Activated T-cell treated with anti-CD3 and anti-CD28 coated beads, Interleukin-2, amount 50 U/mL, for 72 hours (primary cell): ENCODE results near the gene PROCA1. TPM values are rescaled to one million over a fixed set of nuclear protein-coding genes. Genes with fewer than 3 reads are reported as not detected.

Experiments
- ATAC-seq, 2 donors: fragments of 150-1000 bp; cut with Tn5 transposase; replicated peaks in 1 of 2; 2 replicates each; pipeline ENCODE4 v1.10.0; 2021; ENCODE audit warnings: moderate library complexity in 2 of 2, mild to moderate bottlenecking in 1 of 2
- DNase-seq, 2 donors: peaks; one replicate each; pipeline ENCODE4 v3.0.0; 2021 to 2022; ENCODE audit warnings: mixed read lengths in 1 of 2
- H3K27ac Mint-ChIP-seq: one replicate; pipeline ENCODE4 v1.8.0; 2022; ENCODE audit warnings: mild to moderate bottlenecking, moderate library complexity, mixed read lengths
- H3K27me3 Mint-ChIP-seq: one replicate; pipeline ENCODE4 v1.8.0; 2022; ENCODE audit warnings: low read depth, mixed read lengths
- H3K36me3 Mint-ChIP-seq, 2 donors: one replicate each; pipeline ENCODE4 v1.8.0; 2022; ENCODE audit warnings: mixed read lengths in 2 of 2, mild to moderate bottlenecking in 1 of 2; ENCODE audit not compliant: insufficient read depth in 2 of 2
- H3K4me1 Mint-ChIP-seq: one replicate; pipeline ENCODE4 v1.8.0; 2022; ENCODE audit warnings: low read depth, mixed read lengths
- H3K4me3 Mint-ChIP-seq, 2 donors: one replicate each; pipeline ENCODE4 v1.8.0; 2022; ENCODE audit warnings: mild to moderate bottlenecking in 2 of 2, mixed read lengths in 2 of 2, moderate library complexity in 2 of 2
- H3K9me3 Mint-ChIP-seq, 2 donors: one replicate each; pipeline ENCODE4 v1.8.0; 2022; ENCODE audit warnings: mixed read lengths in 2 of 2
- total RNA-seq, 2 donors: library from RNA; stranded (reverse); gene quantifications; one replicate each; pipeline ENCODE4 v1.2.3, GENCODE V29; 2022

PROCA1 gene
- total RNA-seq, result 1 to 10 TPM; 8.0 to 9.6 TPM

- ATAC-seq, result peak; percentile 34 to 38
- peaks cover 2% of the 10 kb centered on the region in 2 donors for H3K36me3 Mint-ChIP-seq
Measured at GRCh38 chr17:28711723-28712031, at the start of gene PROCA1. Gene PROCA1 (minus strand): TSS chr17:28711888. CDS start chr17:28711660, 228 bp downstream.

GRCh38 chr17:28760601-28761562 lies 49.2 kb upstream of the PROCA1 start:
- ATAC-seq, result no peak
- Mint-ChIP-seq H3K36me3 (peaks cover 2 to 7% of the 10 kb centered on the region in 2 donors), H3K27ac (peak overlapping the region; percentile 67), H3K9me3 (no peaks in the 10 kb centered on the region), H3K4me1 (peaks cover 21% of the 10 kb centered on the region), H3K27me3 (no peaks in the 10 kb centered on the region), H3K4me3 (no peak overlapping the region)
- no peak for DNase-seq

More at GRCh38 chr17:28711723-28712031, at the start of gene PROCA1:
- DNase-seq, result peak in 1 of 2 donors; percentile 44
- H3K9me3 Mint-ChIP-seq, result no peaks in the 10 kb centered on the region
- H3K27ac Mint-ChIP-seq, result peak within 1 kb of the TSS; percentile 91
- H3K4me3 Mint-ChIP-seq, result peak within 1 kb of the TSS; percentile 94 to 96
- peaks cover 23% of the 10 kb centered on the region for H3K4me1 Mint-ChIP-seq
- H3K27me3 Mint-ChIP-seq, result no peaks in the 10 kb centered on the region

GRCh38 chr17:28759256-28759865 lies 47.7 kb upstream of the PROCA1 start:
- no peak for ATAC-seq
- Mint-ChIP-seq H3K4me3 (no peak overlapping the region), H3K36me3 (peaks cover 2 to 5% of the 10 kb centered on the region in 2 donors), H3K27ac (no peak overlapping the region), H3K27me3 (no peaks in the 10 kb centered on the region), H3K4me1 (peaks cover 21% of the 10 kb centered on the region), H3K9me3 (no peaks in the 10 kb centered on the region)
- DNase-seq, result no peak

- Mint-ChIP-seq H3K4me3 (no peak overlapping the region), H3K9me3 (no peaks in the 10 kb centered on the region), H3K27ac (no peak overlapping the region), H3K27me3 (no peaks in the 10 kb centered on the region), H3K4me1 (peaks cover 16% of the 10 kb centered on the region), H3K36me3 (peaks cover 0 to 2% of the 10 kb centered on the region in 2 donors)
- ATAC-seq (no peak), DNase-seq (no peak)
Measured at GRCh38 chr17:28758411-28759121, 46.9 kb upstream of the PROCA1 start.

GRCh38 chr17:28756049-28756804 lies 44.5 kb upstream of the PROCA1 start:
- Mint-ChIP-seq H3K27me3 (no peaks in the 10 kb centered on the region), H3K4me3 (no peak overlapping the region), H3K4me1 (peaks cover under 1% of the 10 kb centered on the region), H3K27ac (peak overlapping the region; percentile 68), H3K9me3 (no peaks in the 10 kb centered on the region), H3K36me3 (peaks cover 0 to 4% of the 10 kb centered on the region in 2 donors)
- ATAC-seq (no peak), DNase-seq (no peak)

GRCh38 chr17:28755486-28755885 lies 43.8 kb upstream of the PROCA1 start:
- DNase-seq (no peak), ATAC-seq (no peak)
- peak overlapping the region; percentile 27 for H3K27ac Mint-ChIP-seq
- H3K4me1 Mint-ChIP-seq, result peaks cover 7% of the 10 kb centered on the region
- H3K27me3 Mint-ChIP-seq, result no peaks in the 10 kb centered on the region
- peaks cover 0 to 4% of the 10 kb centered on the region in 2 donors for H3K36me3 Mint-ChIP-seq
- no peak overlapping the region for H3K4me3 Mint-ChIP-seq
- H3K9me3 Mint-ChIP-seq, result no peaks in the 10 kb centered on the region

GRCh38 chr17:28751600-28752366 lies 40.1 kb upstream of the PROCA1 start:
- no peak for DNase-seq
- H3K27me3 Mint-ChIP-seq, result no peaks in the 10 kb centered on the region
- H3K4me1 Mint-ChIP-seq, result peaks cover 38% of the 10 kb centered on the region
- no peak overlapping the region for H3K4me3 Mint-ChIP-seq
- H3K9me3 Mint-ChIP-seq, result no peaks in the 10 kb centered on the region
- peaks cover 0 to 7% of the 10 kb centered on the region in 2 donors for H3K36me3 Mint-ChIP-seq
- ATAC-seq, result no peak
- peak overlapping the region; percentile 40 for H3K27ac Mint-ChIP-seq

GRCh38 chr17:28750178-28751047 lies 38.7 kb upstream of the PROCA1 start:
- peaks cover 0 to 8% of the 10 kb centered on the region in 2 donors for H3K36me3 Mint-ChIP-seq
- H3K4me1 Mint-ChIP-seq, result peaks cover 51% of the 10 kb centered on the region
- peak; percentile 80 to 81 for ATAC-seq

GRCh38 chr17:28749516-28750177 lies 38.0 kb upstream of the PROCA1 start:
- Mint-ChIP-seq H3K27ac (peak overlapping the region; percentile 83), H3K27me3 (no peaks in the 10 kb centered on the region), H3K4me1 (peaks cover 51% of the 10 kb centered on the region), H3K4me3 (peak overlapping the region; percentile 24 to 34), H3K9me3 (no peaks in the 10 kb centered on the region), H3K36me3 (peaks cover 0 to 11% of the 10 kb centered on the region in 2 donors)
- ATAC-seq (peak; percentile 1 to 14), DNase-seq (no peak)

More at GRCh38 chr17:28750178-28751047, 38.7 kb upstream of the PROCA1 start:
- Mint-ChIP-seq H3K9me3 (no peaks in the 10 kb centered on the region), H3K27me3 (no peaks in the 10 kb centered on the region), H3K4me3 (peak overlapping the region; percentile 24 to 34), H3K27ac (peak overlapping the region; percentile 83)
- peak; percentile 90 to 94 for DNase-seq

- Mint-ChIP-seq H3K9me3 (no peaks in the 10 kb centered on the region), H3K4me1 (peaks cover 51% of the 10 kb centered on the region), H3K27ac (peak overlapping the region; percentile 84), H3K36me3 (peaks cover 0 to 11% of the 10 kb centered on the region in 2 donors), H3K27me3 (no peaks in the 10 kb centered on the region), H3K4me3 (peak overlapping the region in 1 of 2 donors; percentile 27)
- DNase-seq (no peak), ATAC-seq (no peak)
Measured at GRCh38 chr17:28748852-28749515, 37.3 kb upstream of the PROCA1 start.
